SK-N-SH treated with all-trans-retinoic acid at 6 μM for 48 hours (cell line): ENCODE results near the gene ARHGEF16.

Source experiments
- ARNTL ChIP-seq: fragments of 450-650 bp; formaldehyde crosslinking; IDR thresholded peaks from 2 replicates; pipeline ENCODE4 v1.5.0; 2020; ENCODE audit warnings: low read depth, mild to moderate bottlenecking, moderate library complexity, borderline replicate concordance
- BACH2 ChIP-seq: fragments of 250-450 bp; sonication (Bioruptor Pico); IDR thresholded peaks from 2 replicates; pipeline ENCODE4 v1.9.0; 2021; ENCODE audit warnings: mild to moderate bottlenecking, borderline replicate concordance
- ESRRG ChIP-seq: fragments of 250-450 bp; sonication (Bioruptor Pico); IDR thresholded peaks from 2 replicates; pipeline ENCODE4 v1.6.1; 2021; ENCODE audit warnings: mild to moderate bottlenecking
- ISL1 ChIP-seq: fragments of 250-450 bp; sonication (Bioruptor Pico); IDR thresholded peaks from 2 replicates; pipeline ENCODE4 v2.1.2; 2022; ENCODE audit warnings: mild to moderate bottlenecking, moderate library complexity
- PPARA ChIP-seq: fragments of 250-450 bp; sonication (Bioruptor Pico); IDR thresholded peaks from 2 replicates; pipeline ENCODE4 v1.5.0; 2020; ENCODE audit warnings: mild to moderate bottlenecking, borderline replicate concordance
- SNAI2 ChIP-seq: fragments of 250-450 bp; sonication (Bioruptor Pico); IDR thresholded peaks from 2 replicates; pipeline ENCODE4 v1.5.0; 2020; ENCODE audit warnings: mild to moderate bottlenecking, moderate library complexity
- TOX ChIP-seq: fragments of 250-450 bp; sonication (Bioruptor Pico); IDR thresholded peaks from 2 replicates; pipeline ENCODE4 v1.8.0; 2021; ENCODE audit warnings: mild to moderate bottlenecking, moderate library complexity, borderline replicate concordance
- ZC3H10 ChIP-seq: fragments of 250-450 bp; sonication (Bioruptor Pico); IDR thresholded peaks from 2 replicates; pipeline ENCODE4 v1.5.1; 2021; ENCODE audit warnings: mild to moderate bottlenecking, moderate library complexity
- ZFP30 ChIP-seq: fragments of 450-650 bp; formaldehyde crosslinking; IDR thresholded peaks from 2 replicates; pipeline ENCODE4 v1.5.0; 2022; ENCODE audit warnings: mild to moderate bottlenecking, moderate library complexity
- ZNF565 ChIP-seq: fragments of 450-650 bp; formaldehyde crosslinking; conservative IDR thresholded peaks from 2 replicates; pipeline ENCODE4 v1.5.0; 2020; ENCODE audit warnings: low read depth, mild to moderate bottlenecking, moderate library complexity
- ZNF8 ChIP-seq: fragments of 450-650 bp; formaldehyde crosslinking; IDR thresholded peaks from 2 replicates; pipeline ENCODE4 v1.5.0; 2020; ENCODE audit warnings: mild to moderate bottlenecking, moderate library complexity
- TF ChIP-seq, protein P1 (sequence below): fragments of 250-450 bp; sonication (Bioruptor Pico); IDR thresholded peaks from 2 replicates; pipeline ENCODE4 v1.8.0; 2021; ENCODE audit warnings: low read depth, mild to moderate bottlenecking, moderate library complexity, borderline replicate concordance
- TF ChIP-seq, protein P2 (sequence below): fragments of 250-450 bp; sonication (Bioruptor Pico); IDR thresholded peaks from 2 replicates; pipeline ENCODE4 v1.8.0; 2020; ENCODE audit warnings: mild to moderate bottlenecking, moderate library complexity, borderline replicate concordance
- TF ChIP-seq, protein P3 (sequence below): fragments of 250-450 bp; sonication (Bioruptor Pico); IDR thresholded peaks from 2 replicates; pipeline ENCODE4 v1.5.1; 2020; ENCODE audit warnings: low read depth, mild to moderate bottlenecking, moderate library complexity

DNA sequence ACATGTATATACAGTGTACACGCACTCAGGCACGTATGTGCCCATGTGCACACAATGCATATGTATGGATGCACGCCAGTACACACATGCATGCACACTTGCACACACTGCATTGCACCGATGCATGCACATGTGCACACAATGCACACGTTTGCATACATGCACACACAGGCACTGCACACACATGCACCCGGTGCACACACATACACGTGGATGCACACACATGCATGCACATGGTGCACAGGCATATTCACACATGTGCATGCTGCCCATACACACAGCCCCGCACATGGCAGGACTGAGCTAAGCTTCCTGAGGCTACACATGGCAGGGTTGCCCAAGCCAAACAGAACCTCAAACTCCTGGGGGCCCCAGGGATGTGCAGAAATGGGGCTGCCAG is 19.6 kb downstream of the ARHGEF16 start:
- no peak for TF ChIP-seq ZC3H10 (CRISPR knock-in tag)
- TF ChIP-seq, protein P1, sequence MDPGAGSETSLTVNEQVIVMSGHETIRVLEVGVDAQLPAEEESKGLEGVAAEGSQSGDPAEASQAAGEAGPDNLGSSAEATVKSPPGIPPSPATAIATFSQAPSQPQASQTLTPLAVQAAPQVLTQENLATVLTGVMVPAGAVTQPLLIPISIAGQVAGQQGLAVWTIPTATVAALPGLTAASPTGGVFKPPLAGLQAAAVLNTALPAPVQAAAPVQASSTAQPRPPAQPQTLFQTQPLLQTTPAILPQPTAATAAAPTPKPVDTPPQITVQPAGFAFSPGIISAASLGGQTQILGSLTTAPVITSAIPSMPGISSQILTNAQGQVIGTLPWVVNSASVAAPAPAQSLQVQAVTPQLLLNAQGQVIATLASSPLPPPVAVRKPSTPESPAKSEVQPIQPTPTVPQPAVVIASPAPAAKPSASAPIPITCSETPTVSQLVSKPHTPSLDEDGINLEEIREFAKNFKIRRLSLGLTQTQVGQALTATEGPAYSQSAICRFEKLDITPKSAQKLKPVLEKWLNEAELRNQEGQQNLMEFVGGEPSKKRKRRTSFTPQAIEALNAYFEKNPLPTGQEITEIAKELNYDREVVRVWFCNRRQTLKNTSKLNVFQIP (CRISPR knock-in tag) = no peak
- TF ChIP-seq TOX (CRISPR knock-in tag) = no peak
- TF ChIP-seq ZNF8 (CRISPR knock-in tag) = no peak
- TF ChIP-seq, protein P2, sequence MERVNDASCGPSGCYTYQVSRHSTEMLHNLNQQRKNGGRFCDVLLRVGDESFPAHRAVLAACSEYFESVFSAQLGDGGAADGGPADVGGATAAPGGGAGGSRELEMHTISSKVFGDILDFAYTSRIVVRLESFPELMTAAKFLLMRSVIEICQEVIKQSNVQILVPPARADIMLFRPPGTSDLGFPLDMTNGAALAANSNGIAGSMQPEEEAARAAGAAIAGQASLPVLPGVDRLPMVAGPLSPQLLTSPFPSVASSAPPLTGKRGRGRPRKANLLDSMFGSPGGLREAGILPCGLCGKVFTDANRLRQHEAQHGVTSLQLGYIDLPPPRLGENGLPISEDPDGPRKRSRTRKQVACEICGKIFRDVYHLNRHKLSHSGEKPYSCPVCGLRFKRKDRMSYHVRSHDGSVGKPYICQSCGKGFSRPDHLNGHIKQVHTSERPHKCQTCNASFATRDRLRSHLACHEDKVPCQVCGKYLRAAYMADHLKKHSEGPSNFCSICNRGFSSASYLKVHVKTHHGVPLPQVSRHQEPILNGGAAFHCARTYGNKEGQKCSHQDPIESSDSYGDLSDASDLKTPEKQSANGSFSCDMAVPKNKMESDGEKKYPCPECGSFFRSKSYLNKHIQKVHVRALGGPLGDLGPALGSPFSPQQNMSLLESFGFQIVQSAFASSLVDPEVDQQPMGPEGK = no peak
- no peak for TF ChIP-seq ARNTL (CRISPR knock-in tag)
- TF ChIP-seq ZFP30 (CRISPR knock-in tag) = no peak
- TF ChIP-seq PPARA (CRISPR knock-in tag) = no peak
- no peak for TF ChIP-seq BACH2
- no peak for TF ChIP-seq ISL1
- TF ChIP-seq, protein P3, sequence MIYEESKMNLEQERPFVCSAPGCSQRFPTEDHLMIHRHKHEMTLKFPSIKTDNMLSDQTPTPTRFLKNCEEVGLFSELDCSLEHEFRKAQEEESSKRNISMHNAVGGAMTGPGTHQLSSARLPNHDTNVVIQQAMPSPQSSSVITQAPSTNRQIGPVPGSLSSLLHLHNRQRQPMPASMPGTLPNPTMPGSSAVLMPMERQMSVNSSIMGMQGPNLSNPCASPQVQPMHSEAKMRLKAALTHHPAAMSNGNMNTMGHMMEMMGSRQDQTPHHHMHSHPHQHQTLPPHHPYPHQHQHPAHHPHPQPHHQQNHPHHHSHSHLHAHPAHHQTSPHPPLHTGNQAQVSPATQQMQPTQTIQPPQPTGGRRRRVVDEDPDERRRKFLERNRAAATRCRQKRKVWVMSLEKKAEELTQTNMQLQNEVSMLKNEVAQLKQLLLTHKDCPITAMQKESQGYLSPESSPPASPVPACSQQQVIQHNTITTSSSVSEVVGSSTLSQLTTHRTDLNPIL = no peak
- no peak for TF ChIP-seq ESRRG (CRISPR knock-in tag)
- TF ChIP-seq ZNF565 (CRISPR knock-in tag) = no peak
- TF ChIP-seq SNAI2 (CRISPR knock-in tag) = no peak
